ENCODE results near the gene RAB3D.

DNA sequence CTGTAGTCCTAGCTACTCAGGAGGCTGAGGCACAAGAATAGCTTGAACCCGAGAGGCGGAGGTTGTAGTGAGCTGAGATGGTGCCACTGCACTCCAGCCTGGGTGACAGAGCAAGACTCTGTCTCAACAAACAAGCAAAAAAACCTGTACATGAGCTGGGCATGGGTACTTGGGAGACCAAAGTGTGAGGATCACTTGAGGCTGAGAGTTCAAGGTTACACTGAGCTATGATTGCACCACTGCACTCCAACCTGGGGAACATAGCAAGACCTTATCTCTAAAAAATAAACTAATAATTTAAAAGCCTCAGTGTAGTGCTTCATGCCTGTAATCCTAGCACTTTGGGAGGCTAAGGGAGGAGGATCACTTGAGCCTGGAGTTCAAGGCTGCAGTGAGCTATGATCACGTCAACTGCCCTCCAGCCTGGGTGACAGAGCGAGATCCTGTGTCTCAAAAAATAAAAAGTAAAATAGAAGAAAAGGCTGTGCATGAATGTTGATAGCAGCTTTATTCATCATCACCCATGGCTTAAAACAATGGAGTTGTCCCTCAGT is 64.8 kb downstream of the RAB3D start:
- TF ChIP-seq, protein P1, sequence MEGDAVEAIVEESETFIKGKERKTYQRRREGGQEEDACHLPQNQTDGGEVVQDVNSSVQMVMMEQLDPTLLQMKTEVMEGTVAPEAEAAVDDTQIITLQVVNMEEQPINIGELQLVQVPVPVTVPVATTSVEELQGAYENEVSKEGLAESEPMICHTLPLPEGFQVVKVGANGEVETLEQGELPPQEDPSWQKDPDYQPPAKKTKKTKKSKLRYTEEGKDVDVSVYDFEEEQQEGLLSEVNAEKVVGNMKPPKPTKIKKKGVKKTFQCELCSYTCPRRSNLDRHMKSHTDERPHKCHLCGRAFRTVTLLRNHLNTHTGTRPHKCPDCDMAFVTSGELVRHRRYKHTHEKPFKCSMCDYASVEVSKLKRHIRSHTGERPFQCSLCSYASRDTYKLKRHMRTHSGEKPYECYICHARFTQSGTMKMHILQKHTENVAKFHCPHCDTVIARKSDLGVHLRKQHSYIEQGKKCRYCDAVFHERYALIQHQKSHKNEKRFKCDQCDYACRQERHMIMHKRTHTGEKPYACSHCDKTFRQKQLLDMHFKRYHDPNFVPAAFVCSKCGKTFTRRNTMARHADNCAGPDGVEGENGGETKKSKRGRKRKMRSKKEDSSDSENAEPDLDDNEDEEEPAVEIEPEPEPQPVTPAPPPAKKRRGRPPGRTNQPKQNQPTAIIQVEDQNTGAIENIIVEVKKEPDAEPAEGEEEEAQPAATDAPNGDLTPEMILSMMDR (IDR thresholded peaks at IDR 0.05): no peak
- TF ChIP-seq POLR2A (IDR thresholded peaks at IDR 0.05): no peak
